Testis (tissue), 2 donors: ENCODE measurements around the gene SH3TC1.

Experiments
- POLR2A ChIP-seq: fragments of 450-650 bp; IDR thresholded peaks from one replicate; pipeline ENCODE4 v1.6.1; 2017; ENCODE audit warnings: antibody characterized with exemption, mild to moderate bottlenecking, moderate library complexity
- TF ChIP-seq, protein P1 (sequence below), 3 experiments: fragments of 450-650 bp in 2 of 3; fragments of 200-600 bp in 1 of 3; sonication (generic) in 1 of 3; IDR thresholded peaks; one replicate each; pipeline ENCODE4 v1.5.1; 2016 to 2019; ENCODE audit warnings: antibody characterized with exemption in 3 of 3, mild to moderate bottlenecking in 2 of 3, moderate library complexity in 1 of 3

DNA sequence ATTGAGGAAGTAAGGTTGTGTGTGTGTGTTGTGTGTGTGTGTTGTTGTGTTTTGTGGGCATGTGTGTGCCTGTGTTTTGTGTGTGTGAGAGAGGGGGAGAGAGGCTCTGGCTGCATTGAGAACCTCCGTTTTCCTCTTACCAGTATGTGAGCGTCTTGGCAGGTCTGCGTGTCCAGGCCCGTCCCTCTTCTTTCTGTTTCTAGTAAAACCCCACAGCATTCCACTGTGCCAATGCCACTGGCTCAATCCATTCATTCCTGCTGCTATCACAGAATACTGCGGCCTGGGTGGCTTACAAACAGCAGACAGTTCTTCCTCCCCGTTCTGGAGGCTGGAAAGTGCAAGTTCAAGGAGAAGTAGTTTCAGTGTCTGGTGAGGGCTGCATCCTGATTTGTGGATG lies 55.0 kb downstream of the SH3TC1 start:
- TF ChIP-seq, protein P1, sequence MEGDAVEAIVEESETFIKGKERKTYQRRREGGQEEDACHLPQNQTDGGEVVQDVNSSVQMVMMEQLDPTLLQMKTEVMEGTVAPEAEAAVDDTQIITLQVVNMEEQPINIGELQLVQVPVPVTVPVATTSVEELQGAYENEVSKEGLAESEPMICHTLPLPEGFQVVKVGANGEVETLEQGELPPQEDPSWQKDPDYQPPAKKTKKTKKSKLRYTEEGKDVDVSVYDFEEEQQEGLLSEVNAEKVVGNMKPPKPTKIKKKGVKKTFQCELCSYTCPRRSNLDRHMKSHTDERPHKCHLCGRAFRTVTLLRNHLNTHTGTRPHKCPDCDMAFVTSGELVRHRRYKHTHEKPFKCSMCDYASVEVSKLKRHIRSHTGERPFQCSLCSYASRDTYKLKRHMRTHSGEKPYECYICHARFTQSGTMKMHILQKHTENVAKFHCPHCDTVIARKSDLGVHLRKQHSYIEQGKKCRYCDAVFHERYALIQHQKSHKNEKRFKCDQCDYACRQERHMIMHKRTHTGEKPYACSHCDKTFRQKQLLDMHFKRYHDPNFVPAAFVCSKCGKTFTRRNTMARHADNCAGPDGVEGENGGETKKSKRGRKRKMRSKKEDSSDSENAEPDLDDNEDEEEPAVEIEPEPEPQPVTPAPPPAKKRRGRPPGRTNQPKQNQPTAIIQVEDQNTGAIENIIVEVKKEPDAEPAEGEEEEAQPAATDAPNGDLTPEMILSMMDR (IDR thresholded peaks at IDR 0.05), result no peak
- no peak for TF ChIP-seq POLR2A
